SHP77 (cell line): Measurements from ENCODE around the gene IFNA7.
"Not testable (repeated sequence)": the region's sequence is repeated elsewhere in the genome, so short reads cannot be mapped to it uniquely, and the experiment has no call there.

Experiments
- DNase-seq, 2 experiments: peaks; one replicate each; lab custom pipeline; 2025; lab: John Stamatoyannopoulos, UW

The IFNA7 gene

GRCh38 chr9:21202105-21202504, at the start of gene IFNA7:
Gene IFNA7, minus strand, starts transcription at chr9:21202205. Its CDS starts 40 bp downstream, at chr9:21202165.
- DNase-seq, result not testable (repeated sequence)

- no peak for DNase-seq
These were observed 49.6 kb upstream of the IFNA7 start for GRCh38 chr9:21251638-21252037.

GRCh38 chr9:21251190-21251589, 49.2 kb upstream of the IFNA7 start:
- no peak for DNase-seq

GRCh38 chr9:21244836-21245235, 42.8 kb upstream of the IFNA7 start:
- no peak for DNase-seq

GRCh38 chr9:21239911-21240310, 37.9 kb upstream of the IFNA7 start, which contains the start of gene IFNA14:
Gene IFNA14, minus strand, starts transcription at chr9:21240005. Its CDS starts 70 bp downstream, at chr9:21239935.
- no peak for DNase-seq

- DNase-seq, result not testable (repeated sequence)
These were observed 34.3 kb upstream of the IFNA7 start for GRCh38 chr9:21236360-21236714.

GRCh38 chr9:21235468-21236359, 33.7 kb upstream of the IFNA7 start:
- peak in 1 of 2 experiments; percentile 1 for DNase-seq

- no peak for DNase-seq
These were observed 32.2 kb upstream of the IFNA7 start for GRCh38 chr9:21234153-21234687.

GRCh38 chr9:21233258-21233657, 31.3 kb upstream of the IFNA7 start:
- DNase-seq, result no peak

- no peak for DNase-seq
These were observed 26.1 kb upstream of the IFNA7 start, which contains the start of gene IFNA17 for GRCh38 chr9:21228122-21228521. Gene IFNA17, minus strand, starts transcription at chr9:21228222. Its CDS starts 49 bp downstream, at chr9:21228173.

- DNase-seq, result not testable (repeated sequence)
These were observed 15.2 kb upstream of the IFNA7 start, which contains the start of gene IFNA16 for GRCh38 chr9:21217211-21217610. Gene IFNA16, minus strand, starts transcription at chr9:21217311. Its CDS starts 6 bp downstream, at chr9:21217305.

GRCh38 chr9:21213411-21214326, 11.7 kb upstream of the IFNA7 start:
- DNase-seq, result not testable (repeated sequence)

- not testable (repeated sequence) for DNase-seq
These were observed 10.2 kb upstream of the IFNA7 start for GRCh38 chr9:21212160-21212559.

GRCh38 chr9:21210782-21211181, 8.8 kb upstream of the IFNA7 start:
- DNase-seq, result not testable (repeated sequence)

GRCh38 chr9:21210311-21210710, 8.3 kb upstream of the IFNA7 start:
- DNase-seq, result no peak

GRCh38 chr9:21207043-21207442, 5.0 kb upstream of the IFNA7 start, which contains the start of gene IFNA10:
Gene IFNA10, minus strand, starts transcription at chr9:21207143. Its CDS starts 46 bp downstream, at chr9:21207097.
- not testable (repeated sequence) for DNase-seq

GRCh38 chr9:21205204-21205603, 3.2 kb upstream of the IFNA7 start:
- no peak for DNase-seq

GRCh38 chr9:21194867-21195776, 6.9 kb downstream of the IFNA7 start:
- DNase-seq, result not testable (repeated sequence)

GRCh38 chr9:21187487-21187886, 14.5 kb downstream of the IFNA7 start, which contains the start of gene IFNA4:
Gene IFNA4, minus strand, starts transcription at chr9:21187587. Its CDS starts 56 bp downstream, at chr9:21187531.
- not testable (repeated sequence) for DNase-seq
